ENCODE results near the gene FREM1.

- TF ChIP-seq EZH2 (IDR thresholded peaks at IDR 0.05; ENCODE audit: borderline replicate concordance, insufficient read depth, low read depth, low read length, poor library complexity, severe bottlenecking) (no peak), CTCF (IDR thresholded peaks at IDR 0.05) (no peak)
Measured at GRCh38 chr9:14881006-14881405, 29.2 kb downstream of the FREM1 start.
